IPS DF 6.9 (cell line): ENCODE measurements around the gene CDC16.
"Not testable (repeated sequence)": the region's sequence is repeated elsewhere in the genome, so short reads cannot be mapped to it uniquely, and the experiment has no call there.

ENCODE experiments used
- DNase-seq: peaks from one replicate; pipeline ENCODE4 v3.0.0-alpha.2; 2013; ENCODE audit warnings: low read depth, low spot score
- H3K27ac ChIP-seq: one replicate; pipeline ENCODE4 v1.5.1; 2013; ENCODE audit warnings: low read length, control low read depth
- H3K27me3 ChIP-seq: 2 replicates; pipeline ENCODE4 v1.6.1; 2013; ENCODE audit warnings: mild to moderate bottlenecking, low read length; ENCODE audit not compliant: control insufficient read depth, insufficient read depth
- H3K36me3 ChIP-seq: 2 replicates; pipeline ENCODE4 v1.6.1; 2013; ENCODE audit warnings: low read length; ENCODE audit not compliant: control insufficient read depth, insufficient read depth
- H3K4me1 ChIP-seq: 2 replicates; pipeline ENCODE4 v1.6.1; 2013; ENCODE audit warnings: low read length; ENCODE audit not compliant: control insufficient read depth, insufficient read depth
- H3K4me3 ChIP-seq: 2 replicates; pipeline ENCODE4 v1.5.1; 2013; ENCODE audit warnings: mild to moderate bottlenecking, low read length
- H3K9me3 ChIP-seq: 2 replicates; pipeline ENCODE4 v1.6.1; 2013; ENCODE audit warnings: low read length, inconsistent platforms; ENCODE audit not compliant: control insufficient read depth, insufficient read depth
- WGBS: extraction: QIAGEN DNeasy Blood & Tissue Kit; methylation state at CpG from one replicate; pipeline ENCODE4 v1.1.7; 2013; ENCODE audit warnings: mixed read lengths, missing lambda C conversion rate; ENCODE audit not compliant: insufficient read length, insufficient coverage; 5-methylcytosine and 5-hydroxymethylcytosine counted together

CDC16 gene

GRCh38 chr13:114234645-114235421 lies at the start of gene CDC16:
CDC16 (plus strand) TSS chr13:114234897; CDS start chr13:114235085, 188 bp downstream.
- no CpG with 5 or more reads among the region's 76 CpGs for WGBS
- no peak within 1 kb of the TSS for H3K27ac ChIP-seq

GRCh38 chr13:114185182-114185971 lies 49.3 kb upstream of the CDC16 start:
- no peaks in the 10 kb centered on the region for H3K36me3 ChIP-seq
- no peaks in the 10 kb centered on the region for H3K9me3 ChIP-seq
- H3K4me3 ChIP-seq = no peak overlapping the region
- DNase-seq = no peak
- no peak overlapping the region for H3K27ac ChIP-seq
- no CpG with 5 or more reads among the region's 15 CpGs for WGBS
- H3K27me3 ChIP-seq = no peaks in the 10 kb centered on the region
- no peaks in the 10 kb centered on the region for H3K4me1 ChIP-seq

More at GRCh38 chr13:114234645-114235421, at the start of gene CDC16:
- Histone ChIP-seq H3K27me3 (no peaks in the 10 kb centered on the region), H3K4me1 (no peaks in the 10 kb centered on the region; the same call in 1 of the 2 replicates), H3K4me3 (peak within 1 kb of the TSS; percentile 62; the same call in 1 of the 2 replicates), H3K36me3 (peaks cover 21% of the 10 kb centered on the region), H3K9me3 (no peaks in the 10 kb centered on the region)
- DNase-seq = peak; percentile 88

- H3K4me1 ChIP-seq = no peaks in the 10 kb centered on the region
- no CpG with 5 or more reads among the region's 5 CpGs for WGBS
Observed at GRCh38 chr13:114194853-114195252, 39.8 kb upstream of the CDC16 start.

GRCh38 chr13:114196629-114197028 lies 38.1 kb upstream of the CDC16 start:
- Histone ChIP-seq H3K27me3 (peaks cover 8% of the 10 kb centered on the region; the same call in 1 of the 2 replicates), H3K9me3 (no peaks in the 10 kb centered on the region), H3K27ac (no peak overlapping the region), H3K4me3 (no peak overlapping the region), H3K4me1 (peaks cover 2% of the 10 kb centered on the region; the same call in 1 of the 2 replicates), H3K36me3 (0 out of 2 replicates have a peak, but pooled peaks cover 2% of the 10 kb centered on the region)
- DNase-seq = no peak
- no CpG with 5 or more reads among the region's 5 CpGs for WGBS

More at GRCh38 chr13:114194853-114195252, 39.8 kb upstream of the CDC16 start:
- peaks cover 1% of the 10 kb centered on the region; the same call in 1 of the 2 replicates for H3K27me3 ChIP-seq
- no peak overlapping the region for H3K4me3 ChIP-seq
- no peak for DNase-seq
- no peaks in the 10 kb centered on the region for H3K9me3 ChIP-seq
- H3K27ac ChIP-seq = no peak overlapping the region
- H3K36me3 ChIP-seq = 0 out of 2 replicates have a peak, but pooled peaks cover 2% of the 10 kb centered on the region

- no CpG with 5 or more reads among the region's 47 CpGs for WGBS
- H3K27ac ChIP-seq = no peak overlapping the region
- H3K9me3 ChIP-seq = no peaks in the 10 kb centered on the region
- H3K27me3 ChIP-seq = peaks cover 8% of the 10 kb centered on the region; the same call in 1 of the 2 replicates
- peak overlapping the region; percentile 6; the same call in 1 of the 2 replicates for H3K4me3 ChIP-seq
- DNase-seq = no peak
- peaks cover 2% of the 10 kb centered on the region; the same call in 1 of the 2 replicates for H3K4me1 ChIP-seq
- H3K36me3 ChIP-seq = 0 out of 2 replicates have a peak, but pooled peaks cover 2% of the 10 kb centered on the region
Observed at GRCh38 chr13:114198556-114198955, 36.1 kb upstream of the CDC16 start.

- H3K9me3 ChIP-seq, H3K27me3 ChIP-seq, H3K4me3 ChIP-seq, DNase-seq, H3K4me1 ChIP-seq, H3K27ac ChIP-seq, H3K36me3 ChIP-seq: not testable (repeated sequence)
- WGBS = no CpG with 5 or more reads among the region's 75 CpGs
Observed at GRCh38 chr13:114199526-114199925, 35.2 kb upstream of the CDC16 start.

- Histone ChIP-seq H3K9me3 (no peaks in the 10 kb centered on the region), H3K27me3 (peaks cover 8% of the 10 kb centered on the region; the same call in 1 of the 2 replicates), H3K36me3 (0 out of 2 replicates have a peak, but pooled peaks cover 2% of the 10 kb centered on the region), H3K4me1 (peaks cover 2% of the 10 kb centered on the region; the same call in 1 of the 2 replicates), H3K4me3 (peak overlapping the region; percentile 43), H3K27ac (no peak overlapping the region)
- no CpG with 5 or more reads among the region's 42 CpGs for WGBS
- DNase-seq = no peak
Observed at GRCh38 chr13:114199954-114200353, 34.7 kb upstream of the CDC16 start.

GRCh38 chr13:114200399-114200911 lies 34.2 kb upstream of the CDC16 start:
- no peak overlapping the region for H3K27ac ChIP-seq
- H3K27me3 ChIP-seq = peaks cover 8% of the 10 kb centered on the region; the same call in 1 of the 2 replicates
- H3K9me3 ChIP-seq = no peaks in the 10 kb centered on the region
- WGBS = no CpG with 5 or more reads among the region's 18 CpGs
- H3K4me1 ChIP-seq = peaks cover 2% of the 10 kb centered on the region; the same call in 1 of the 2 replicates
- no peak for DNase-seq
- H3K4me3 ChIP-seq = no peak overlapping the region
- 0 out of 2 replicates have a peak, but pooled peaks cover 2% of the 10 kb centered on the region for H3K36me3 ChIP-seq

- DNase-seq = no peak
- peaks cover 2% of the 10 kb centered on the region; the same call in 1 of the 2 replicates for H3K4me1 ChIP-seq
- no CpG with 5 or more reads among the region's 6 CpGs for WGBS
- peaks cover 8% of the 10 kb centered on the region; the same call in 1 of the 2 replicates for H3K27me3 ChIP-seq
- no peak overlapping the region for H3K4me3 ChIP-seq
- no peaks in the 10 kb centered on the region for H3K36me3 ChIP-seq
- no peaks in the 10 kb centered on the region; the same call in 1 of the 2 replicates for H3K9me3 ChIP-seq
- H3K27ac ChIP-seq = no peak overlapping the region
Observed at GRCh38 chr13:114202581-114202980, 32.1 kb upstream of the CDC16 start.

- H3K4me1 ChIP-seq = peaks cover 2% of the 10 kb centered on the region; the same call in 1 of the 2 replicates
- no peak overlapping the region for H3K27ac ChIP-seq
- DNase-seq = no peak
- no peak overlapping the region for H3K4me3 ChIP-seq
- no peaks in the 10 kb centered on the region; the same call in 1 of the 2 replicates for H3K9me3 ChIP-seq
- peaks cover 6% of the 10 kb centered on the region; the same call in 1 of the 2 replicates for H3K27me3 ChIP-seq
- no peaks in the 10 kb centered on the region for H3K36me3 ChIP-seq
- WGBS = no CpG with 5 or more reads among the region's 4 CpGs
Observed at GRCh38 chr13:114203536-114203935, 31.2 kb upstream of the CDC16 start.
